Breast epithelium (tissue), 4 donors: ENCODE data around the gene ARHGAP36. TPM values are rescaled to one million over a fixed set of nuclear protein-coding genes. Genes with fewer than 3 reads are reported as not detected.

Experiments used
- DNase-seq, 2 donors: peaks; one replicate each; pipeline ENCODE4 v3.0.0-alpha.2; 2019; ENCODE audit warnings: low spot score in 2 of 2
- H3K27ac ChIP-seq, 2 donors: fragments of 200-600 bp; sonication (generic) in 1 of 2; one replicate each; pipeline ENCODE4 v1.5.1; 2016 to 2019; ENCODE audit warnings: mild to moderate bottlenecking in 1 of 2
- H3K27me3 ChIP-seq, 2 donors: fragments of 200-600 bp; sonication (generic) in 1 of 2; one replicate each; pipeline versions ENCODE4 v1.5.1 to v1.6.0; 2017 to 2019; ENCODE audit warnings: control low read depth in 1 of 2, mild to moderate bottlenecking in 1 of 2
- H3K36me3 ChIP-seq: fragments of 200-600 bp; one replicate; pipeline ENCODE4 v1.5.1; 2019
- H3K4me1 ChIP-seq, 2 donors: fragments of 200-600 bp; sonication (generic); one replicate each; pipeline ENCODE4 v1.5.1; 2016 to 2019; ENCODE audit warnings: control low read depth in 1 of 2
- H3K4me3 ChIP-seq, 3 donors: fragments of 200-600 bp; sonication (generic); 1 replicate in 2 of 3; 2 replicates in 1 of 3; pipeline ENCODE4 v1.5.1; 2016 to 2019; ENCODE audit warnings: mild to moderate bottlenecking in 3 of 3, moderate library complexity in 2 of 3
- H3K9me3 ChIP-seq, 2 donors: fragments of 200-600 bp; sonication (generic) in 1 of 2; one replicate each; pipeline ENCODE4 v1.5.1; 2016 to 2019; ENCODE audit warnings: control low read depth in 1 of 2
- POLR2A ChIP-seq: fragments of 450-650 bp; IDR thresholded peaks from one replicate; pipeline ENCODE4 v1.6.1; 2016; ENCODE audit warnings: antibody characterized with exemption, mild to moderate bottlenecking, moderate library complexity
- POLR2AphosphoS5 ChIP-seq, 3 donors: sonication (generic); formaldehyde crosslinking; IDR thresholded peaks; one replicate each; pipeline ENCODE4 v1.6.1; 2017; ENCODE audit warnings: antibody characterized with exemption in 3 of 3
- intact Hi-C: fragments of 100-400 bp; cut with DNase I; formaldehyde crosslinking; loops from one replicate; pipeline ENCODE4 v1.15.1; 2023; ENCODE audit warnings: low total_unique reads
- total RNA-seq, 3 donors: library from RNA; depleted of rRNA; stranded (reverse); fragments of >200 nt; gene quantifications; one replicate each; pipeline ENCODE4 v1.1.0, GENCODE V29; 2016
- TF ChIP-seq, protein P1 (sequence below), 3 donors: fragments of 450-650 bp; IDR thresholded peaks; one replicate each; pipeline ENCODE4 v1.5.1; 2016 to 2017; ENCODE audit warnings: antibody characterized with exemption in 3 of 3, mild to moderate bottlenecking in 3 of 3, moderate library complexity in 3 of 3

ARHGAP36 gene
- total RNA-seq, 3 donors from 2014 or later = 0.32 to 119 (median 10.0) TPM

DNA sequence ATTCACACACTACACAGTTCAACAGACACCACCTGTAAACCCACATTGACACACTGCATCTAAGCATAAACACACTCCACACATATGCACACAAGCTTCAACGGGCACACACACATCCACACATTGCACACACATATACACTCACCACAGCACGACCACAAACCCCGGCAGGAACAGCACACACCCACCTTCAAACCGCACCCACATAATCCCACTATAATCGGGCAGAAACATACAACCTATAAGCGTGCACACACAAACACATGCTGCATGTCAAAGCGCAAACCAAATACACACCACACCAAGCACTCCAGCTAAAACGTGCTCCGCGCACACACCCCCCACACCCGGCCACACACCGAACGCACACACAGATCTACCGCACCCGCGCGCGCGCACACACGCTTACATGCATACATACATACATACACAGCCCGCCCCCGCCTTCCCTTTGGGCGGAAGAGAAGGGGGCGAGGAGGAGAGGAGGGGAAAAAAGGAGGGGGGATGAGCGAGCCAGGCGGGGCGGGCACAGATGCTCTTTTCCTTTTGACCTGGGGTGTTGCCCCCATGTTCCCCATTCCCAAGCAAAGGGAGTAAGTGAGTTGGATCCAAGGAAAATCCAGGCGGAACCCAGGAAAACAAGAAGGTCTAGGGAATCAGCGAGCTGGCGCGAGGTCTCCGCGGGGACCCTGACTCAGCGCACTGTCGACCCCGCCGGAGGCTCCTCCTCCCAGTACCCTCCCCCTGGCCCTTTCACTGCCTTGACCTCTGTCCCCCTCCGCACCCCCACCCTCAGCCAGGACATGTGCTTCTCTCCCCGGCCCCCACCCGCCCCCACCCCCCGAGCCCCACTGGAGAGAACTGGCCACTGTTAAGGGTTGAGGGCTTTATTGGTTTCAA, 9.9 kb downstream of the ARHGAP36 start:
- TF ChIP-seq, protein P1, sequence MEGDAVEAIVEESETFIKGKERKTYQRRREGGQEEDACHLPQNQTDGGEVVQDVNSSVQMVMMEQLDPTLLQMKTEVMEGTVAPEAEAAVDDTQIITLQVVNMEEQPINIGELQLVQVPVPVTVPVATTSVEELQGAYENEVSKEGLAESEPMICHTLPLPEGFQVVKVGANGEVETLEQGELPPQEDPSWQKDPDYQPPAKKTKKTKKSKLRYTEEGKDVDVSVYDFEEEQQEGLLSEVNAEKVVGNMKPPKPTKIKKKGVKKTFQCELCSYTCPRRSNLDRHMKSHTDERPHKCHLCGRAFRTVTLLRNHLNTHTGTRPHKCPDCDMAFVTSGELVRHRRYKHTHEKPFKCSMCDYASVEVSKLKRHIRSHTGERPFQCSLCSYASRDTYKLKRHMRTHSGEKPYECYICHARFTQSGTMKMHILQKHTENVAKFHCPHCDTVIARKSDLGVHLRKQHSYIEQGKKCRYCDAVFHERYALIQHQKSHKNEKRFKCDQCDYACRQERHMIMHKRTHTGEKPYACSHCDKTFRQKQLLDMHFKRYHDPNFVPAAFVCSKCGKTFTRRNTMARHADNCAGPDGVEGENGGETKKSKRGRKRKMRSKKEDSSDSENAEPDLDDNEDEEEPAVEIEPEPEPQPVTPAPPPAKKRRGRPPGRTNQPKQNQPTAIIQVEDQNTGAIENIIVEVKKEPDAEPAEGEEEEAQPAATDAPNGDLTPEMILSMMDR (IDR thresholded peaks at IDR 0.05) = no peak
- TF ChIP-seq POLR2AphosphoS5 (IDR thresholded peaks at IDR 0.05) = no peak
- TF ChIP-seq POLR2A = no peak
- no peaks in the 10 kb centered on the region for H3K36me3 ChIP-seq
- H3K27me3 ChIP-seq = peaks cover 0 to 98% of the 10 kb centered on the region in 2 donors
- H3K27ac ChIP-seq = no peak overlapping the region
- H3K4me3 ChIP-seq = peak overlapping the region in 2 of 3 donors; percentile 11 to 22
- DNase-seq = no peak
- intact Hi-C loops = no loop called here
- no peaks in the 10 kb centered on the region for H3K4me1 ChIP-seq
- H3K9me3 ChIP-seq = no peaks in the 10 kb centered on the region

- no peak for TF ChIP-seq POLR2A
- TF ChIP-seq, protein P1 (IDR thresholded peaks at IDR 0.05) = no peak
- TF ChIP-seq POLR2AphosphoS5 (IDR thresholded peaks at IDR 0.05) = no peak
- no peaks in the 10 kb centered on the region for H3K9me3 ChIP-seq
- H3K27me3 ChIP-seq = peaks cover 0 to 98% of the 10 kb centered on the region in 2 donors
- H3K36me3 ChIP-seq = no peaks in the 10 kb centered on the region
- no peak for DNase-seq
- no peaks in the 10 kb centered on the region for H3K4me1 ChIP-seq
- intact Hi-C loops = no loop called here
- H3K4me3 ChIP-seq = no peak overlapping the region
- no peak overlapping the region for H3K27ac ChIP-seq
Measured at GRCh38 chrX:131068945-131069719, 11.0 kb downstream of the ARHGAP36 start.

- no peak overlapping the region for H3K27ac ChIP-seq
- no peaks in the 10 kb centered on the region for H3K9me3 ChIP-seq
- TF ChIP-seq, protein P1 (IDR thresholded peaks at IDR 0.05) = no peak
- TF ChIP-seq POLR2AphosphoS5 (IDR thresholded peaks at IDR 0.05) (no peak), POLR2A (no peak)
- no peaks in the 10 kb centered on the region for H3K36me3 ChIP-seq
- intact Hi-C loops = no loop called here
- no peak overlapping the region for H3K4me3 ChIP-seq
- peaks cover 0 to 84% of the 10 kb centered on the region in 2 donors for H3K27me3 ChIP-seq
- H3K4me1 ChIP-seq = no peaks in the 10 kb centered on the region
- DNase-seq = no peak
Measured at GRCh38 chrX:131072871-131073571, 14.9 kb downstream of the ARHGAP36 start.

DNA sequence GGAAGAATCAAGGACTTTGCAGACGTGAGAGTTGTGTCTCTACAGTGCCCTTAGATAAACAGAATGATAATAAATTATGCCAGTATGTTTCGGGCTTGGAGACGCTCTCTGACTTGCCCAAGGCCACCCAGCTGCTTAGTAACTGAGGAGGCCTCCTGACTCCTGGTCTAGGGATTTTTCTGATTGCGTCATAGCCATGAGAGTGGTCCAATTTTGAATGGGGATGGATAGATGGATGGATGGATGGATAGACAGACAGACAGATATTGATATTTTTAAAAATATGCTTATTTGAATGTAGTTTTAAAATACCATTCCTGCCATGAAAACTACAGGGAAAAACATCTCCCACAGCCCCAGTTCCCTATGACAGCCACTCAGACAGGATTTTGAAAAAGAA, 15.5 kb downstream of the ARHGAP36 start:
- H3K36me3 ChIP-seq = no peaks in the 10 kb centered on the region
- intact Hi-C loops = no loop called here
- no peak overlapping the region for H3K27ac ChIP-seq
- no peaks in the 10 kb centered on the region for H3K9me3 ChIP-seq
- no peaks in the 10 kb centered on the region for H3K4me1 ChIP-seq
- H3K4me3 ChIP-seq = no peak overlapping the region
- peaks cover 0 to 84% of the 10 kb centered on the region in 2 donors for H3K27me3 ChIP-seq
- no peak for DNase-seq
- TF ChIP-seq POLR2AphosphoS5 (IDR thresholded peaks at IDR 0.05) = no peak
- no peak for TF ChIP-seq POLR2A
- TF ChIP-seq, protein P1 (IDR thresholded peaks at IDR 0.05) = no peak
